Measurements from ENCODE around the gene KRTAP10-2.

The KRTAP10-2 gene

DNA sequence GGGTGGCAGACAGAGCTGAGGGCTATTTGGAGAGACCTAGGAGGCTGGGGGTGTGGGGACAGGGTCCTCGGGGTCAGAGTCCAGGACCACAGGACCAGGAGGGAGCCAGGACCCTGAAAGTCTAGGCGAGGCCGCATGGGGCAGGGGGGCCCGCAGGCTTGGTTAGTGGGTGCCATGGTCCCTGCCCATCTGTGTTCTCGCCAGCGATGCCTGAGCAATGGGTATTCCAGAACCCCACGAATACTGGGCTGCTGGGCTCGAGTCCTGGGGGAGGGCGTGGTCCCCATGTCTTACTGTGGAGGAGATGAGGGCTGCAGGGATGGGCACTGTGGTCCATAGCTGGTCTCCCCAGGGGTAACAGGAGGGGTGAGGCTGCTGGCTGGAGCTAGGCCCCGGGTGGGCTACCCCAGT, 39.0 kb upstream of the KRTAP10-2 start:
- Histone ChIP-seq H3K9me3 (ENCODE audit: control insufficient read depth, insufficient read depth, low read depth, low read length) (0 out of 2 replicates have a peak, but pooled peaks cover under 1% of the 10 kb centered on the region), H3K36me3 (ENCODE audit: control insufficient read depth in 2 of 2, insufficient read depth in 1 of 2, low read length in 2 of 2) (no peaks in the 10 kb centered on the region), H3K4me3 (ENCODE audit: low read depth, low read length) (no peak overlapping the region), H3K4me1 (ENCODE audit: control insufficient read depth, insufficient read depth, low read length) (no peaks in the 10 kb centered on the region), H3K27ac (ENCODE audit: extremely low read depth, low read depth, low read length) (no peak overlapping the region)
- ChIA-PET POLR2A (no interaction called here), CTCF (no interaction called here)
- TF ChIP-seq HOXC10 (CRISPR knock-in tag; IDR thresholded peaks at IDR 0.05) (no peak), ZNF274 (IDR thresholded peaks at IDR 0.05; ENCODE audit: low read length) (no peak), ZNF274 (tag by site-specific recombination; IDR thresholded peaks at IDR 0.05; ENCODE audit: borderline replicate concordance) (no peak), ZNF37A (tag by site-specific recombination; IDR thresholded peaks at IDR 0.05) (no peak), KLF16 (tag by site-specific recombination; IDR thresholded peaks at IDR 0.05) (no peak), KLF7 (tag by site-specific recombination; IDR thresholded peaks at IDR 0.05; ENCODE audit: borderline replicate concordance) (no peak), ZBTB21 (tag by site-specific recombination; IDR thresholded peaks at IDR 0.05) (no peak), CTCF (tag by site-specific recombination; IDR thresholded peaks at IDR 0.05) (no peak), ZNF146 (tag by site-specific recombination; IDR thresholded peaks at IDR 0.05) (no peak), ZNF394 (tag by site-specific recombination; IDR thresholded peaks at IDR 0.05; ENCODE audit: borderline replicate concordance) (no peak), ZSCAN23 (tag by site-specific recombination; IDR thresholded peaks at IDR 0.05) (no peak), ZNF548 (tag by site-specific recombination; IDR thresholded peaks at IDR 0.05) (no peak), ZNF521 (tag by site-specific recombination; IDR thresholded peaks at IDR 0.05) (no peak), ZNF600 (tag by site-specific recombination; IDR thresholded peaks at IDR 0.05) (no peak), ZNF626 (tag by site-specific recombination; IDR thresholded peaks at IDR 0.05) (no peak), ZNF214 (tag by site-specific recombination; IDR thresholded peaks at IDR 0.05; ENCODE audit: borderline replicate concordance) (no peak)
- TF ChIP-seq, protein P1, sequence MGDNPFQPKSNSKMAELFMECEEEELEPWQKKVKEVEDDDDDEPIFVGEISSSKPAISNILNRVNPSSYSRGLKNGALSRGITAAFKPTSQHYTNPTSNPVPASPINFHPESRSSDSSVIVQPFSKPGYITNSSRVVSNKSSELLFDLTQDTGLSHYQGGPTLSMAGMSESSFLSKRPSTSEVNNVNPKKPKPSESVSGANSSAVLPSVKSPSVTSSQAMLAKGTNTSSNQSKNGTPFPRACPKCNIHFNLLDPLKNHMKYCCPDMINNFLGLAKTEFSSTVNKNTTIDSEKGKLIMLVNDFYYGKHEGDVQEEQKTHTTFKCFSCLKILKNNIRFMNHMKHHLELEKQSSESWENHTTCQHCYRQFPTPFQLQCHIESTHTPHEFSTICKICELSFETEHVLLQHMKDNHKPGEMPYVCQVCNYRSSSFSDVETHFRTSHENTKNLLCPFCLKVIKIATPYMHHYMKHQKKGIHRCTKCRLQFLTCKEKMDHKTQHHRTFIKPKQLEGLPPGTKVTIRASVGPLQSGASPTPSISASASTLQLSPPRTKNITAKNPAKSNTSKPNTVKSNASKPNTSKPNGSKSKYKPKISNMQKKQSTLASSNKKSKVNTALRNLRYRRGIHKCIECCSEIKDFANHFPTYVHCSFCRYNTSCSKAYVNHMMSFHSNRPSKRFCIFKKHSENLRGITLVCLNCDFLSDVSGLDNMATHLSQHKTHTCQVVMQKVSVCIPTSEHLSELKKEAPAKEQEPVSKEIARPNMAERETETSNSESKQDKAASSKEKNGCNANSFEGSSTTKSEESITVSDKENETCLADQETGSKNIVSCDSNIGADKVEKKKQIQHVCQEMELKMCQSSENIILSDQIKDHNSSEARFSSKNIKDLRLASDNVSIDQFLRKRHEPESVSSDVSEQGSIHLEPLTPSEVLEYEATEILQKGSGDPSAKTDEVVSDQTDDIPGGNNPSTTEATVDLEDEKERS (tag by site-specific recombination; IDR thresholded peaks at IDR 0.05) = no peak
- TF ChIP-seq, protein P2, sequence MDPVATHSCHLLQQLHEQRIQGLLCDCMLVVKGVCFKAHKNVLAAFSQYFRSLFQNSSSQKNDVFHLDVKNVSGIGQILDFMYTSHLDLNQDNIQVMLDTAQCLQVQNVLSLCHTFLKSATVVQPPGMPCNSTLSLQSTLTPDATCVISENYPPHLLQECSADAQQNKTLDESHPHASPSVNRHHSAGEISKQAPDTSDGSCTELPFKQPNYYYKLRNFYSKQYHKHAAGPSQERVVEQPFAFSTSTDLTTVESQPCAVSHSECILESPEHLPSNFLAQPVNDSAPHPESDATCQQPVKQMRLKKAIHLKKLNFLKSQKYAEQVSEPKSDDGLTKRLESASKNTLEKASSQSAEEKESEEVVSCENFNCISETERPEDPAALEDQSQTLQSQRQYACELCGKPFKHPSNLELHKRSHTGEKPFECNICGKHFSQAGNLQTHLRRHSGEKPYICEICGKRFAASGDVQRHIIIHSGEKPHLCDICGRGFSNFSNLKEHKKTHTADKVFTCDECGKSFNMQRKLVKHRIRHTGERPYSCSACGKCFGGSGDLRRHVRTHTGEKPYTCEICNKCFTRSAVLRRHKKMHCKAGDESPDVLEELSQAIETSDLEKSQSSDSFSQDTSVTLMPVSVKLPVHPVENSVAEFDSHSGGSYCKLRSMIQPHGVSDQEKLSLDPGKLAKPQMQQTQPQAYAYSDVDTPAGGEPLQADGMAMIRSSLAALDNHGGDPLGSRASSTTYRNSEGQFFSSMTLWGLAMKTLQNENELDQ (tag by site-specific recombination; IDR thresholded peaks at IDR 0.05; ENCODE audit: low read depth) = no peak

GRCh38 chr21:44589586-44590305, 38.4 kb upstream of the KRTAP10-2 start:
- TF ChIP-seq, protein P3, sequence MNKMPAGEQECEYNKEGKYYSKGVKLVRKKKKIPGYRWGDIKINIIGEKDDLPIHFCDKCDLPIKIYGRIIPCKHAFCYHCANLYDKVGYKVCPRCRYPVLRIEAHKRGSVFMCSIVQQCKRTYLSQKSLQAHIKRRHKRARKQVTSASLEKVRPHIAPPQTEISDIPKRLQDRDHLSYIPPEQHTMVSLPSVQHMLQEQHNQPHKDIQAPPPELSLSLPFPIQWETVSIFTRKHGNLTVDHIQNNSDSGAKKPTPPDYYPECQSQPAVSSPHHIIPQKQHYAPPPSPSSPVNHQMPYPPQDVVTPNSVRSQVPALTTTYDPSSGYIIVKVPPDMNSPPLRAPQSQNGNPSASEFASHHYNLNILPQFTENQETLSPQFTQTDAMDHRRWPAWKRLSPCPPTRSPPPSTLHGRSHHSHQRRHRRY (tag by site-specific recombination; IDR thresholded peaks at IDR 0.05) = no peak
- 0 out of 2 replicates have a peak, but pooled peaks have one; percentile 11 for TF ChIP-seq GLIS1 (tag by site-specific recombination; IDR thresholded peaks at IDR 0.05)
- POLR2A ChIA-PET = no interaction called here
- Histone ChIP-seq H3K9me3 (ENCODE audit: control insufficient read depth, insufficient read depth, low read depth, low read length) (peaks cover 2% of the 10 kb centered on the region; the same call in 1 of the 2 replicates), H3K36me3 (ENCODE audit: control insufficient read depth in 2 of 2, insufficient read depth in 1 of 2, low read length in 2 of 2) (no peaks in the 10 kb centered on the region), H3K27ac (ENCODE audit: extremely low read depth, low read depth, low read length) (no peak overlapping the region), H3K4me3 (ENCODE audit: low read depth, low read length) (no peak overlapping the region), H3K4me1 (ENCODE audit: control insufficient read depth, insufficient read depth, low read length) (no peaks in the 10 kb centered on the region)
- CTCF ChIA-PET = no interaction called here

Data from HEK293 (cell line).